ENCODE data around the gene SAA4. TPM values are rescaled to one million over a fixed set of nuclear protein-coding genes. Genes with fewer than 3 reads are reported as not detected.
"Not testable (repeated sequence)": the region's sequence is repeated elsewhere in the genome, so short reads cannot be mapped to it uniquely, and the experiment has no call there.

Gene SAA4
- polyA plus RNA-seq, 3 donors, result not detected

GRCh38 chr11:18204220-18204619 lies 32.4 kb downstream of the SAA4 start:
- Mint-ChIP-seq H3K4me1 (peaks cover 2% of the 10 kb centered on the region), H3K36me3 (no peaks in the 10 kb centered on the region), H3K27ac (no peak overlapping the region), H3K4me3 (no peak overlapping the region), H3K27me3 (ENCODE audit: low read depth in 3 of 3) (peaks cover 27 to 52% (median 28%) of the 10 kb centered on the region in 3 donors), H3K9me3 (peaks cover 0 to 5% (median 0%) of the 10 kb centered on the region in 7 donors)
- H4K20me1 ChIP-seq (ENCODE audit: insufficient read depth, low read length), result no peaks in the 10 kb centered on the region
- intact Hi-C loops (cut with micrococcal nuclease), result no loop called here
- H3K27me3 ChIP-seq (ENCODE audit: control insufficient read depth in 2 of 2, insufficient read depth in 2 of 2, low read length in 2 of 2), result peaks cover 13 to 17% of the 10 kb centered on the region in 2 donors
- H3K4me3 ChIP-seq (replicated peaks in 1 of 3; ENCODE audit: low read depth in 2 of 3, low read length in 3 of 3), result no peak overlapping the region
- no peak overlapping the region for H3K27ac ChIP-seq (ENCODE audit: low read depth in 1 of 2, low read length in 2 of 2)
- no peak for TF ChIP-seq CTCF (IDR thresholded peaks at IDR 0.05)
- H3K9me3 ChIP-seq (replicated peaks in 1 of 2; ENCODE audit: control insufficient read depth in 1 of 2, insufficient read depth in 1 of 2, low read length in 2 of 2), result no peaks in the 10 kb centered on the region
- no peak for DNase-seq
- H3K36me3 ChIP-seq (replicated peaks in 1 of 2; ENCODE audit: control insufficient read depth in 1 of 2, insufficient read depth in 2 of 2, low read length in 2 of 2), result no peaks in the 10 kb centered on the region
- H3K4me1 ChIP-seq (ENCODE audit: control insufficient read depth in 1 of 2, insufficient read depth in 2 of 2, low read length in 2 of 2), result no peaks in the 10 kb centered on the region
- H3K9ac ChIP-seq (ENCODE audit: insufficient read depth, low read length, poor library complexity, severe bottlenecking), result no peak overlapping the region
- 78% methylated on average over 2 of the region's 3 CpGs for WGBS (ENCODE audit: insufficient coverage)
- no peaks in the 10 kb centered on the region for H3K79me2 ChIP-seq (ENCODE audit: insufficient read depth, low read length)
- H2AFZ ChIP-seq (ENCODE audit: insufficient read depth, low read depth, low read length, poor library complexity, severe bottlenecking), result no peak overlapping the region
- no peak overlapping the region for H3K4me2 ChIP-seq (replicated peaks; ENCODE audit: extremely low read depth, low read length, poor library complexity, severe bottlenecking)

GRCh38 chr11:18203723-18204122 lies 32.9 kb downstream of the SAA4 start:
- H3K79me2 ChIP-seq (ENCODE audit: insufficient read depth, low read length), result no peaks in the 10 kb centered on the region
- H3K27ac ChIP-seq (ENCODE audit: low read depth in 1 of 2, low read length in 2 of 2), result no peak overlapping the region
- H3K4me1 Mint-ChIP-seq, result peaks cover 2% of the 10 kb centered on the region
- peaks cover 23 to 47% (median 23%) of the 10 kb centered on the region in 3 donors for H3K27me3 Mint-ChIP-seq (ENCODE audit: low read depth in 3 of 3)
- H3K4me1 ChIP-seq (ENCODE audit: control insufficient read depth in 1 of 2, insufficient read depth in 2 of 2, low read length in 2 of 2), result no peaks in the 10 kb centered on the region
- no peak overlapping the region for H3K27ac Mint-ChIP-seq
- peaks cover 8 to 12% of the 10 kb centered on the region in 2 donors for H3K27me3 ChIP-seq (ENCODE audit: control insufficient read depth in 2 of 2, insufficient read depth in 2 of 2, low read length in 2 of 2)
- H3K4me2 ChIP-seq (replicated peaks; ENCODE audit: extremely low read depth, low read length, poor library complexity, severe bottlenecking), result no peak overlapping the region
- no peaks in the 10 kb centered on the region for H3K36me3 ChIP-seq (replicated peaks in 1 of 2; ENCODE audit: control insufficient read depth in 1 of 2, insufficient read depth in 2 of 2, low read length in 2 of 2)
- H3K4me3 Mint-ChIP-seq, result peak overlapping the region in 1 of 2 donors; percentile 27
- H3K9me3 Mint-ChIP-seq, result peaks cover 0 to 5% (median 0%) of the 10 kb centered on the region in 7 donors
- no peak overlapping the region for H2AFZ ChIP-seq (ENCODE audit: insufficient read depth, low read depth, low read length, poor library complexity, severe bottlenecking)
- H3K9me3 ChIP-seq (replicated peaks in 1 of 2; ENCODE audit: control insufficient read depth in 1 of 2, insufficient read depth in 1 of 2, low read length in 2 of 2), result no peaks in the 10 kb centered on the region
- no peak for DNase-seq
- TF ChIP-seq CTCF (IDR thresholded peaks at IDR 0.05), result no peak
- WGBS (ENCODE audit: insufficient coverage), result 14% methylated on average over 2 of the region's 6 CpGs
- no peak overlapping the region for H3K9ac ChIP-seq (ENCODE audit: insufficient read depth, low read length, poor library complexity, severe bottlenecking)
- no peak overlapping the region for H3K4me3 ChIP-seq (replicated peaks in 1 of 3; ENCODE audit: low read depth in 2 of 3, low read length in 3 of 3)
- no peaks in the 10 kb centered on the region for H3K36me3 Mint-ChIP-seq
- intact Hi-C loops (cut with micrococcal nuclease), result no loop called here
- no peaks in the 10 kb centered on the region for H4K20me1 ChIP-seq (ENCODE audit: insufficient read depth, low read length)

GRCh38 chr11:18197738-18198137 lies 38.9 kb downstream of the SAA4 start:
- H3K4me3 ChIP-seq (replicated peaks in 1 of 3; ENCODE audit: low read depth in 2 of 3, low read length in 3 of 3); H3K27ac ChIP-seq (ENCODE audit: low read depth in 1 of 2, low read length in 2 of 2); H3K36me3 Mint-ChIP-seq; H4K20me1 ChIP-seq (ENCODE audit: insufficient read depth, low read length); DNase-seq; H3K4me3 Mint-ChIP-seq; H3K4me2 ChIP-seq (replicated peaks; ENCODE audit: extremely low read depth, low read length, poor library complexity, severe bottlenecking); H3K27me3 ChIP-seq (ENCODE audit: control insufficient read depth in 2 of 2, insufficient read depth in 2 of 2, low read length in 2 of 2); H3K79me2 ChIP-seq (ENCODE audit: insufficient read depth, low read length); H3K9me3 ChIP-seq (replicated peaks in 1 of 2; ENCODE audit: control insufficient read depth in 1 of 2, insufficient read depth in 1 of 2, low read length in 2 of 2); H3K27ac Mint-ChIP-seq; H3K9ac ChIP-seq (ENCODE audit: insufficient read depth, low read length, poor library complexity, severe bottlenecking); H3K4me1 ChIP-seq (ENCODE audit: control insufficient read depth in 1 of 2, insufficient read depth in 2 of 2, low read length in 2 of 2); H3K4me1 Mint-ChIP-seq; H3K9me3 Mint-ChIP-seq; H3K36me3 ChIP-seq (replicated peaks in 1 of 2; ENCODE audit: control insufficient read depth in 1 of 2, insufficient read depth in 2 of 2, low read length in 2 of 2); intact Hi-C loops (cut with micrococcal nuclease); H2AFZ ChIP-seq (ENCODE audit: insufficient read depth, low read depth, low read length, poor library complexity, severe bottlenecking): not testable (repeated sequence)
- WGBS (ENCODE audit: insufficient coverage), result no CpG with 5 or more reads among the region's 3 CpGs
- peaks cover 5 to 21% (median 5%) of the 10 kb centered on the region in 3 donors for H3K27me3 Mint-ChIP-seq (ENCODE audit: low read depth in 3 of 3)
